ENCODE results near the gene TPRN. TPM values are rescaled to one million over a fixed set of nuclear protein-coding genes. Genes with fewer than 3 reads are reported as not detected.

Gene TPRN
- total RNA-seq, 4 donors from 2014 or later: 3.4 to 10.2 (median 6.3) TPM

DNA sequence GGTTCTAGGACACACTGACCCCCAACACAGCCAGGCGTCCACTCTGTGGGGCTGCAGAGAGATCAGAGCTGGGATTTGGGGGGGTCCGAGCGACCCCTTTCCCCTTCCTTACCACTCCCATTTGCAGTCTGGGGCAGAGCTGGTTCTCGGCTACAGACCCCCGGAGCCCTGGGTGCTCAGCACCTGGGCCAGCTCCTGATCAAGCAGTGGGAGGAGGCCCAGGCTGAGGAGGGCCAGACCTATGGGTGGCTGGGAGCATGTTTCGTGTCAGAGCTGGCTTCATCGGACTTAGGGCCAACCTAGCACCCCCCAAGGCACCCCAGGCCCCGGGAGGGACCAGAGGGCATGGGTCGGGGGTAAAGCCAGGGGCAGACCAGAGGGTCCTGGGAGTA lies 54.0 kb downstream of the TPRN start:
- intact Hi-C loops (cut with DNase I; ENCODE audit: low total_unique reads) (no loop called here), in situ Hi-C loops (cut with MboI; ENCODE audit: low sequenced_read_pairs in 4 of 4) (no loop called here)
- Histone ChIP-seq H3K27ac (no peak overlapping the region), H3K4me3 (no peak overlapping the region), H3K36me3 (no peaks in the 10 kb centered on the region), H3K4me1 (no peaks in the 10 kb centered on the region), H3K27me3 (peaks cover 27 to 69% (median 49%) of the 10 kb centered on the region in 3 donors), H3K9me3 (no peaks in the 10 kb centered on the region)
- TF ChIP-seq, protein P1, sequence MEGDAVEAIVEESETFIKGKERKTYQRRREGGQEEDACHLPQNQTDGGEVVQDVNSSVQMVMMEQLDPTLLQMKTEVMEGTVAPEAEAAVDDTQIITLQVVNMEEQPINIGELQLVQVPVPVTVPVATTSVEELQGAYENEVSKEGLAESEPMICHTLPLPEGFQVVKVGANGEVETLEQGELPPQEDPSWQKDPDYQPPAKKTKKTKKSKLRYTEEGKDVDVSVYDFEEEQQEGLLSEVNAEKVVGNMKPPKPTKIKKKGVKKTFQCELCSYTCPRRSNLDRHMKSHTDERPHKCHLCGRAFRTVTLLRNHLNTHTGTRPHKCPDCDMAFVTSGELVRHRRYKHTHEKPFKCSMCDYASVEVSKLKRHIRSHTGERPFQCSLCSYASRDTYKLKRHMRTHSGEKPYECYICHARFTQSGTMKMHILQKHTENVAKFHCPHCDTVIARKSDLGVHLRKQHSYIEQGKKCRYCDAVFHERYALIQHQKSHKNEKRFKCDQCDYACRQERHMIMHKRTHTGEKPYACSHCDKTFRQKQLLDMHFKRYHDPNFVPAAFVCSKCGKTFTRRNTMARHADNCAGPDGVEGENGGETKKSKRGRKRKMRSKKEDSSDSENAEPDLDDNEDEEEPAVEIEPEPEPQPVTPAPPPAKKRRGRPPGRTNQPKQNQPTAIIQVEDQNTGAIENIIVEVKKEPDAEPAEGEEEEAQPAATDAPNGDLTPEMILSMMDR (IDR thresholded peaks at IDR 0.05 in 4 of 5, conservative IDR thresholded peaks at IDR 0.05 in 1 of 5): no peak
- no peak for TF ChIP-seq POLR2A (IDR thresholded peaks at IDR 0.05)
- ATAC-seq (no peak), DNase-seq (no peak)

DNA sequence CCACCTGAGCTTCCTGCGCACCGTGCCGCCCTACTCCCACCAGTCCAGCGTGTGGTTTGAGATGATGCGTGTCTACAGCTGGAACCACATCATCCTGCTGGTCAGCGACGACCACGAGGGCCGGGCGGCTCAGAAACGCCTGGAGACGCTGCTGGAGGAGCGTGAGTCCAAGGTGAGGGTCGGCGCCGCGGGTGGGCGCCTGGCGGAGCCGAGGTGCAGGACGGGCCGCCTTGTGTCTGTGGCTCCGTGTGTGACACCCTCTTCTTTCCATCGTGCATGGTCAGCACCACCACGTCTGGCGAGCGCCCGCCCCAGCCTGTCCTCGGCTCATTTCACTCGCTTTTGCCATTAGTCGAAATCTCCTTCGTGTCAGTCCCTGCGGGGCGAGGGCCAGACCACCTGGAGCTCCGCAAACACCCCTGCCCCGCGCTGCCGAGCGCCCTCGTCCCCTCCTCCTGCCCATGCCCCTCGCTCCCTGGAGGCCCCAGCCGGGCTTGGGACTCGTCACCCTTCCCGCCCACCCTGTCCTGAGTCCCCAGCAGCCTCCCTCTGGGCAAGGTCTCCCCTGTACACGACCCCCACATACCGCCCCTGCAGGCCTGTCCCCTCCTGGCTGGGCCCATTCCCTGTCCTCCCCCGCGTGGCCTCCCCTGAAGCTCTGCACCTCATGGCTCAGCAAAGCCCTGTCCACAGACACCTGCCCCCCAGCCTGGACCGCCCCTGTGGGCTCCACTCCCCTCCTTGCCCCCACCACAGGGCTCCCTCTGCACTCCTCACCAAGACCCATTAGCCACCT lies 54.6 kb downstream of the TPRN start:
- DNase-seq (no peak), ATAC-seq (no peak)
- in situ Hi-C loops (cut with MboI; ENCODE audit: low sequenced_read_pairs in 4 of 4): no loop called here
- TF ChIP-seq, protein P1 (IDR thresholded peaks at IDR 0.05 in 4 of 5, conservative IDR thresholded peaks at IDR 0.05 in 1 of 5): no peak
- TF ChIP-seq POLR2A (IDR thresholded peaks at IDR 0.05): no peak
- no peaks in the 10 kb centered on the region for H3K9me3 ChIP-seq
- H3K36me3 ChIP-seq: no peaks in the 10 kb centered on the region
- intact Hi-C loops (cut with DNase I; ENCODE audit: low total_unique reads): no loop called here
- H3K27me3 ChIP-seq: peaks cover 33 to 75% (median 54%) of the 10 kb centered on the region in 3 donors
- H3K4me3 ChIP-seq: no peak overlapping the region
- no peak overlapping the region for H3K27ac ChIP-seq
- H3K4me1 ChIP-seq: no peaks in the 10 kb centered on the region

DNA sequence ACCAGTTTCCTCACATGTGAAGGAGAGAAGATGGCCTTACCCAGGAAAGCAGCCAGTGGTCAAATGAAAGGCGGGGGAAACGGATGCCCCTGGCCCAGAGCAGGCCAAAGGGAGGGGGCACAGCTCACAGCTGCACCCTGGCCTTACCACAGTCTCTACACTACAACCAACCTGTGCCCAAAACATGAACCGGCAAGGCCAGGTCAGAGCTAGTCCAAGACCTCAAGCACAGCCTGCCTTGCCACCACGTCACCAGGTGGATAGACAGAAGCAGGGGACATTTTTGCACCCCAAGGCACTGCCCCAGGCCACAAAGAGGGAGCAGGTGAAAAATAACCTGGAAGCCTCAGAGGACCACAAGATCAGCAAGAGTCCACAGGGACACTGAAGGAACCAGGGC lies 57.1 kb downstream of the TPRN start:
- Histone ChIP-seq H3K36me3 (no peaks in the 10 kb centered on the region), H3K27ac (no peak overlapping the region), H3K27me3 (peaks cover 44 to 79% (median 68%) of the 10 kb centered on the region in 3 donors), H3K4me3 (no peak overlapping the region), H3K4me1 (no peaks in the 10 kb centered on the region), H3K9me3 (no peaks in the 10 kb centered on the region)
- ATAC-seq (no peak), DNase-seq (no peak)
- in situ Hi-C loops (cut with MboI; ENCODE audit: low sequenced_read_pairs in 4 of 4): no loop called here
- intact Hi-C loops (cut with DNase I; ENCODE audit: low total_unique reads): no loop called here
- TF ChIP-seq POLR2A (IDR thresholded peaks at IDR 0.05): no peak
- TF ChIP-seq, protein P1 (IDR thresholded peaks at IDR 0.05 in 4 of 5, conservative IDR thresholded peaks at IDR 0.05 in 1 of 5): no peak

DNA sequence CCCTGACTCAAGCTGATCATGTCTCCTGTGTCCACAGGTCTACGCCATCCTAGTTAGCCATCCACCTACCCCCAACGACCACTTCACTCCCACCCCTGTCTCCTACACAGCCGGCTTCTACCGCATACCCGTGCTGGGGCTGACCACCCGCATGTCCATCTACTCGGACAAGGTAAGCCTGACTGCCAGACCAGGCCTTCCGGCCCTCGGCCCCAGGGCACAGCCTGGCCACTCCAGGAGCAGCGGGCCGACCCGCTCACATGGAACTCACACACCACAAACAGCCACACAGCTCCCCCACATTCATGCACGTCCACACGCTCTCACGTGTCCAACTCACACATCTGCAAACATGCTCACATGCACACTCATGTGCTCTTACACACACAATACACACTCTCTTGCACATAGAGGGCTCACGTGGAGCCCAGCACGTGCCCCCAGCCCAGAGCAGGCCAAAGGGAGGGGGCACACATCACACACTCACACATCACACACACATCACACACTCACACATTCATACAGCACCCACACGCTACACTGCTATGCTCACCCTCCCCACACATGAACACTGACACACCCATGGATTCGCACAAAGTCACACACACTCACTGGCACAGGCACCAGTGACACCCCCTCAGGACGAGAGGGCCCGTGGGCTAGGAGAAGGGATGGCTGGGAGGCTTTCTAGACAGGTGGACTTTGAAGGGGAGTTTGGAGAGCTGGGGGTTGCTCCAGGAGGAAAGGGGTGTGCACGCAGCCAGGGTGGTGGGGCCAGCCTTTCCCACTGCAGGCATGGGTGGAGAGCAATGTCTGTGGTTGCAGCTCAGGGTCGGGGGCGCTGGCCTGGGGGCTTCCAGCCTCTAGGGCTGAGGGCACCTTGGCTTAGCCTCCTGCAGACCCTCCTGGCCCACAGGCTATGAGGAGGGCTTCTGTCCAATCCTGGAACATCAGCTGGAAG lies 58.3 kb downstream of the TPRN start:
- Histone ChIP-seq H3K27me3 (peaks cover 52 to 79% (median 70%) of the 10 kb centered on the region in 3 donors), H3K4me1 (no peaks in the 10 kb centered on the region), H3K36me3 (no peaks in the 10 kb centered on the region), H3K9me3 (no peaks in the 10 kb centered on the region), H3K27ac (no peak overlapping the region), H3K4me3 (no peak overlapping the region)
- in situ Hi-C loops (cut with MboI; ENCODE audit: low sequenced_read_pairs in 4 of 4) (no loop called here), intact Hi-C loops (cut with DNase I; ENCODE audit: low total_unique reads) (no loop called here)
- no peak for DNase-seq
- TF ChIP-seq, protein P1 (IDR thresholded peaks at IDR 0.05 in 4 of 5, conservative IDR thresholded peaks at IDR 0.05 in 1 of 5): no peak
- TF ChIP-seq POLR2A (IDR thresholded peaks at IDR 0.05): no peak
- ATAC-seq: no peak

Small RNA genes within 50 kb of the gene (microRNA-seq; reads per million reads assigned to microRNA genes)
- gene MIR3621 (ENCODE audit: borderline replicate concordance in 2 of 2): 0 reads per million in 2 donors

Other genes with a start within 250 kb of the TPRN start
- not detected for gene LCN12, start 248.5 kb downstream of the TPRN start, total RNA-seq
- 10 to 100 TPM in 3 of 4 donors, 1 to 10 TPM in 1; 2.3 to 35.2 (median 27.0) TPM for gene PTGDS, start 223.2 kb downstream of the TPRN start, total RNA-seq
- under 1 TPM in 1 of 4 donors, not detected in 3; 0.10 TPM for gene LCNL1, start 217.7 kb downstream of the TPRN start, total RNA-seq
- gene PAXX, start 208.3 kb downstream of the TPRN start, total RNA-seq: 10 to 100 TPM; 10.8 to 15.6 (median 14.6) TPM
- under 1 TPM in 1 of 4 donors, not detected in 3; 0.36 TPM for gene CLIC3, start 204.2 kb downstream of the TPRN start, total RNA-seq
- 10 to 100 TPM; 14.1 to 20.0 (median 16.7) TPM for gene ABCA2, start 172.5 kb downstream of the TPRN start, total RNA-seq
- not detected for gene FUT7, start 168.7 kb downstream of the TPRN start, total RNA-seq
- 10 to 100 TPM; 11.3 to 22.3 (median 19.0) TPM for gene NPDC1, start 154.6 kb downstream of the TPRN start, total RNA-seq
- under 1 TPM in 2 of 4 donors, not detected in 2; 0.22 to 0.55 TPM for gene ENTPD2, start 146.7 kb downstream of the TPRN start, total RNA-seq
- under 1 TPM in 3 of 4 donors, not detected in 1; 0.16 to 0.24 (median 0.17) TPM for gene SAPCD2, start 130.2 kb downstream of the TPRN start, total RNA-seq
- 1 to 10 TPM in 2 of 4 donors, under 1 TPM in 2; 0.49 to 2.5 (median 1.5) TPM for gene UAP1L1, start 123.2 kb downstream of the TPRN start, total RNA-seq
- gene MAN1B1, start 113.8 kb downstream of the TPRN start, total RNA-seq: 10 to 100 TPM; 15.9 to 31.9 (median 21.1) TPM
- gene DPP7, start 86.0 kb downstream of the TPRN start, total RNA-seq: 10 to 100 TPM; 36.9 to 63.1 (median 55.9) TPM
- gene GRIN1, start 61.6 kb downstream of the TPRN start, total RNA-seq: not detected
- gene LRRC26, start 30.7 kb downstream of the TPRN start, total RNA-seq: not detected
- not detected for gene TMEM210, start 28.7 kb downstream of the TPRN start, total RNA-seq
- 10 to 100 TPM; 10.2 to 12.4 (median 10.8) TPM for gene ANAPC2, start 12.2 kb downstream of the TPRN start, total RNA-seq
- gene SSNA1, start 12.1 kb downstream of the TPRN start, total RNA-seq: 100 to 1,000 TPM in 2 of 4 donors, 10 to 100 TPM in 2; 73.3 to 164 (median 94.4) TPM
- gene TMEM203, start 4.9 kb upstream of the TPRN start, total RNA-seq: 10 to 100 TPM; 24.7 to 45.9 (median 32.0) TPM
- 1 to 10 TPM; 2.4 to 5.0 (median 4.1) TPM for gene NDOR1, start 5.0 kb upstream of the TPRN start, total RNA-seq
- 1 to 10 TPM; 1.1 to 6.5 (median 1.5) TPM for gene RNF208, start 21.5 kb upstream of the TPRN start, total RNA-seq
- gene CYSRT1, start 24.4 kb upstream of the TPRN start, total RNA-seq: under 1 TPM in 1 of 4 donors, not detected in 3; 0.42 TPM
- gene RNF224, start 26.8 kb upstream of the TPRN start, total RNA-seq: not detected
- not detected for gene SLC34A3, start 30.2 kb upstream of the TPRN start, total RNA-seq
- gene TUBB4B, start 40.5 kb upstream of the TPRN start, total RNA-seq: 100 to 1,000 TPM; 222 to 495 (median 363) TPM
- gene STPG3, start 50.5 kb upstream of the TPRN start, total RNA-seq: not detected
- 10 to 100 TPM; 21.6 to 61.5 (median 39.4) TPM for gene NELFB, start 54.6 kb upstream of the TPRN start, total RNA-seq
- 1 to 10 TPM; 1.2 to 2.8 (median 1.7) TPM for gene TOR4A, start 77.0 kb upstream of the TPRN start, total RNA-seq
- 1 to 10 TPM; 1.9 to 5.4 (median 3.4) TPM for gene NRARP, start 101.5 kb upstream of the TPRN start, total RNA-seq
- gene EXD3, start 222.4 kb upstream of the TPRN start, total RNA-seq: 10 to 100 TPM in 1 of 4 donors, 1 to 10 TPM in 3; 4.8 to 12.5 (median 6.4) TPM
- 1 to 10 TPM in 3 of 4 donors, under 1 TPM in 1; 0.41 to 2.5 (median 1.8) TPM for gene NOXA1, start 222.7 kb upstream of the TPRN start, total RNA-seq
- under 1 TPM in 1 of 4 donors, not detected in 3; 0.23 TPM for gene ENTPD8, start 240.6 kb upstream of the TPRN start, total RNA-seq